H1 (cell line): ENCODE data around the gene SVEP1.

ENCODE experiments used
- CHD1 ChIP-seq: IDR thresholded peaks from 2 replicates; pipeline ENCODE4 v1.6.1; 2012; ENCODE audit warnings: low read depth, low read length, improper control_type of control experiment
- CHD2 ChIP-seq: IDR thresholded peaks from 2 replicates; pipeline ENCODE4 v1.6.1; 2012; ENCODE audit warnings: low read length, improper control_type of control experiment
- CTCF ChIP-seq, 3 experiments: IDR thresholded peaks; 1 replicate in 2 of 3; 2 replicates in 1 of 3; pipeline versions ENCODE4 v1.5.1 to v1.6.1; 2011; ENCODE audit warnings: low read length in 3 of 3, mild to moderate bottlenecking in 3 of 3, inconsistent platforms in 2 of 3, low read depth in 1 of 3, moderate library complexity in 1 of 3; ENCODE audit not compliant: insufficient read depth in 1 of 3; ENCODE audit errors: control extremely low read depth in 1 of 3
- EZH2 ChIP-seq: fragments of 200-600 bp; sonication (generic); IDR thresholded peaks from 2 replicates; pipeline ENCODE4 v1.7.1; 2012; ENCODE audit warnings: low read depth, mild to moderate bottlenecking, moderate library complexity, low read length, inconsistent platforms; ENCODE audit not compliant: severe bottlenecking
- HDAC6 ChIP-seq: IDR thresholded peaks from one replicate; pipeline ENCODE4 v1.7.1; 2012; ENCODE audit warnings: low read depth, mild to moderate bottlenecking, inconsistent platforms, low read length, moderate library complexity
- KDM1A ChIP-seq: fragments of 200-600, 300-600 bp; sonication (generic); IDR thresholded peaks from 2 replicates; pipeline ENCODE4 v1.7.1; 2016; ENCODE audit warnings: mild to moderate bottlenecking, low read length, borderline replicate concordance
- MAFK ChIP-seq: IDR thresholded peaks from 2 replicates; pipeline ENCODE4 v1.6.1; 2012; ENCODE audit warnings: low read depth, mild to moderate bottlenecking, improper control_type of control experiment, low read length
- POLR2A ChIP-seq, 2 experiments: IDR thresholded peaks; 1 replicate in 1 of 2; 2 replicates in 1 of 2; pipeline ENCODE4 v1.6.1; 2011; ENCODE audit warnings: low read depth in 2 of 2, low read length in 2 of 2, mild to moderate bottlenecking in 2 of 2; ENCODE audit errors: control extremely low read depth in 1 of 2
- POLR2AphosphoS5 ChIP-seq: IDR thresholded peaks from 2 replicates; pipeline ENCODE4 v1.6.1; 2011; ENCODE audit warnings: low read depth, low read length
- RXRA ChIP-seq: IDR thresholded peaks from 2 replicates; pipeline ENCODE4 v1.6.1; 2011; ENCODE audit warnings: low read depth, mild to moderate bottlenecking, low read length, moderate library complexity; ENCODE audit not compliant: insufficient read depth
- YY1 ChIP-seq: IDR thresholded peaks from 2 replicates; pipeline ENCODE4 v1.6.1; 2011; ENCODE audit warnings: low read depth, mild to moderate bottlenecking, low read length

- TF ChIP-seq POLR2A (IDR thresholded peaks at IDR 0.05; ENCODE audit: control extremely low read depth in 1 of 2, low read depth in 2 of 2, low read length in 2 of 2) = no peak
- no peak for TF ChIP-seq EZH2
- TF ChIP-seq CHD2 = no peak
- TF ChIP-seq HDAC6 = no peak
- no peak for TF ChIP-seq YY1
- no peak for TF ChIP-seq MAFK
- TF ChIP-seq RXRA = no peak
- no peak for TF ChIP-seq CTCF (IDR thresholded peaks at IDR 0.05; ENCODE audit: control extremely low read depth in 1 of 3, insufficient read depth in 1 of 3, low read depth in 1 of 3, low read length in 3 of 3)
- no peak for TF ChIP-seq POLR2AphosphoS5
- no peak for TF ChIP-seq CHD1
- no peak for TF ChIP-seq KDM1A
Observed at GRCh38 chr9:110464321-110464720, 115.2 kb downstream of the SVEP1 start.
